Panc1 (cell line): Measurements from ENCODE around the gene OTUD1. TPM values are rescaled to one million over a fixed set of nuclear protein-coding genes. Genes with fewer than 3 reads are reported as not detected.

Experiments
- ATAC-seq: fragments of 200-7000 bp; cut with Tn5 transposase; 2 replicates; pipeline ENCODE4 v1.9.1; 2020; ENCODE audit warnings: mild to moderate bottlenecking, moderate library complexity
- BruUV-seq: library from RNA; stranded (reverse); fragments of 400-500 nt; replicated peaks from 2 replicates; lab custom pipeline; 2021; lab: Mats Ljungman, UMichigan
- CTCF ChIA-PET: fragments of 300-600 bp; sonication (Branson Sonifier 250); formaldehyde crosslinking; loops from one replicate; lab custom pipeline; 2022; ENCODE audit warnings: antibody characterized with exemption; lab: Charles Lee
- POLR2A ChIA-PET: fragments of 300-600 bp; sonication (Branson Sonifier 250); formaldehyde crosslinking; loops from one replicate; lab custom pipeline; 2022; ENCODE audit warnings: antibody characterized with exemption; lab: Charles Lee
- DNase-seq: peaks from one replicate; pipeline ENCODE4 v3.0.0-alpha.2; 2010; ENCODE audit warnings: low read depth, low spot score
- H3K27ac ChIP-seq: 2 replicates; pipeline ENCODE4 v1.5.1; 2011; ENCODE audit warnings: mild to moderate bottlenecking, low read length, inconsistent platforms
- H3K27me3 ChIP-seq: fragments of 200-500 bp; sonication (Bioruptor generic); 2 replicates; pipeline ENCODE4 v1.6.0; 2014; ENCODE audit warnings: low read length, inconsistent platforms; ENCODE audit not compliant: control insufficient read depth, insufficient read depth
- H3K36me3 ChIP-seq: fragments of 200-500 bp; sonication (Bioruptor generic); 2 replicates; pipeline ENCODE4 v1.5.1; 2014; ENCODE audit warnings: inconsistent platforms, mild to moderate bottlenecking, low read length, moderate library complexity; ENCODE audit not compliant: control insufficient read depth, insufficient read depth
- H3K4me1 ChIP-seq: 2 replicates; pipeline ENCODE4 v1.5.1; 2011; ENCODE audit warnings: inconsistent platforms, mild to moderate bottlenecking, low read length, moderate library complexity; ENCODE audit not compliant: control insufficient read depth, insufficient read depth
- H3K4me3 ChIP-seq, 2 experiments: 2 replicates each; pipeline ENCODE4 v1.5.1; 2011 to 2012; ENCODE audit warnings: low read depth in 2 of 2, low read length in 2 of 2, mild to moderate bottlenecking in 2 of 2, inconsistent platforms in 1 of 2, moderate library complexity in 1 of 2
- H3K9me3 ChIP-seq: fragments of 200-500 bp; sonication (Bioruptor generic); 2 replicates; pipeline ENCODE4 v1.5.1; 2014; ENCODE audit warnings: low read depth, mild to moderate bottlenecking, inconsistent platforms, low read length, moderate library complexity; ENCODE audit not compliant: control insufficient read depth, insufficient read depth
- POLR2AphosphoS5 ChIP-seq: IDR thresholded peaks from 2 replicates; pipeline ENCODE4 v1.6.1; 2012; ENCODE audit warnings: mild to moderate bottlenecking, low read depth, low read length, moderate library complexity
- SIN3A ChIP-seq: IDR thresholded peaks from 2 replicates; pipeline ENCODE4 v1.6.1; 2012; ENCODE audit warnings: low read depth, mild to moderate bottlenecking, low read length, moderate library complexity, borderline replicate concordance; ENCODE audit not compliant: insufficient read depth
- TCF7L2 ChIP-seq: IDR thresholded peaks from 2 replicates; pipeline ENCODE4 v1.6.1; 2011; ENCODE audit warnings: mild to moderate bottlenecking, low read depth, low read length, inconsistent platforms
- in situ Hi-C: cut with HindIII; loops from 2 replicates; pipeline ENCODE4 v1.10.0; 2016; ENCODE audit warnings: low sequenced_read_pairs, low pct_unique_long_range_greater_than_20kb
- intact Hi-C: fragments of 100-400 bp; cut with micrococcal nuclease; formaldehyde crosslinking; loops from one replicate; pipeline ENCODE4 v1.10.0; 2022; ENCODE audit not compliant: unreplicated experiment
- total RNA-seq: library from RNA; stranded (reverse); gene quantifications from one replicate; pipeline ENCODE4 v1.2.1, GENCODE V29; 2021; ENCODE audit not compliant: unreplicated experiment
- TF ChIP-seq, protein P1 (sequence below), 2 experiments: IDR thresholded peaks; 2 replicates each; pipeline ENCODE4 v1.6.1; 2011 to 2012; ENCODE audit warnings: low read depth in 2 of 2, control low read depth in 1 of 2, low read length in 1 of 2, mild to moderate bottlenecking in 1 of 2, moderate library complexity in 1 of 2; ENCODE audit not compliant: insufficient read depth in 1 of 2
- TF ChIP-seq, protein P2 (sequence below): fragments of 450-650 bp; IDR thresholded peaks from 2 replicates; pipeline ENCODE4 v1.5.1; 2017; ENCODE audit warnings: mild to moderate bottlenecking

Gene OTUD1
- total RNA-seq, 1 experiment from 2014 or later: 2.8 TPM

DNA sequence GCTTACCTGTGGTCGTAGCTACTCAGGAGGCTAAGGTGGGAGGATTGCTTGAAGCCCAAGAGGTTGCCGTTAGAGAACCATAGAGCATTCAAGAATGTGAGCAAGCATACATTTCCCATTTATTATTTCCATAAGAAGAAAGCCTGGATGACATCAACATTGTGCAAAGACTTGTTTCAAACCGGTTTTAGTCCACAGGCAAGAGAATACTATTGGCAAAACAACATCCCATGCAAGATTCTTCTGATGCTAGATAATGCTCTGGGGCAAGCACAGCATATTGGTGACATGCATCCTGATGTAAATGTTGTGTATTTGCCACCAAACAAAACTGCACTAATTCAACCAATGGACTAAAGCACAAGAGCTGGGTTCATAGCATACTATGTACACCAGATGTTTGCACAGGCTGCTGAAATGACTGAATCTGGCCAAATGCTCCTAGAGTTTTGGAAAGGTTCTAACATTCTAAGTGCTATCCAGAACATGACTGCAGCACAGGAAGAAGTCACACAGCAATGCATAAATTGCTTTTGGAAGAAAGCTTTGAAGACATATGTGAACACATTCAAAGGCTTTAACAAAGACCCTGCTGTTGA lies 42.6 kb downstream of the OTUD1 start:
- in situ Hi-C loops (no loop called here), intact Hi-C loops (no loop called here)
- no peak overlapping the region for H3K4me3 ChIP-seq
- TF ChIP-seq, protein P1, sequence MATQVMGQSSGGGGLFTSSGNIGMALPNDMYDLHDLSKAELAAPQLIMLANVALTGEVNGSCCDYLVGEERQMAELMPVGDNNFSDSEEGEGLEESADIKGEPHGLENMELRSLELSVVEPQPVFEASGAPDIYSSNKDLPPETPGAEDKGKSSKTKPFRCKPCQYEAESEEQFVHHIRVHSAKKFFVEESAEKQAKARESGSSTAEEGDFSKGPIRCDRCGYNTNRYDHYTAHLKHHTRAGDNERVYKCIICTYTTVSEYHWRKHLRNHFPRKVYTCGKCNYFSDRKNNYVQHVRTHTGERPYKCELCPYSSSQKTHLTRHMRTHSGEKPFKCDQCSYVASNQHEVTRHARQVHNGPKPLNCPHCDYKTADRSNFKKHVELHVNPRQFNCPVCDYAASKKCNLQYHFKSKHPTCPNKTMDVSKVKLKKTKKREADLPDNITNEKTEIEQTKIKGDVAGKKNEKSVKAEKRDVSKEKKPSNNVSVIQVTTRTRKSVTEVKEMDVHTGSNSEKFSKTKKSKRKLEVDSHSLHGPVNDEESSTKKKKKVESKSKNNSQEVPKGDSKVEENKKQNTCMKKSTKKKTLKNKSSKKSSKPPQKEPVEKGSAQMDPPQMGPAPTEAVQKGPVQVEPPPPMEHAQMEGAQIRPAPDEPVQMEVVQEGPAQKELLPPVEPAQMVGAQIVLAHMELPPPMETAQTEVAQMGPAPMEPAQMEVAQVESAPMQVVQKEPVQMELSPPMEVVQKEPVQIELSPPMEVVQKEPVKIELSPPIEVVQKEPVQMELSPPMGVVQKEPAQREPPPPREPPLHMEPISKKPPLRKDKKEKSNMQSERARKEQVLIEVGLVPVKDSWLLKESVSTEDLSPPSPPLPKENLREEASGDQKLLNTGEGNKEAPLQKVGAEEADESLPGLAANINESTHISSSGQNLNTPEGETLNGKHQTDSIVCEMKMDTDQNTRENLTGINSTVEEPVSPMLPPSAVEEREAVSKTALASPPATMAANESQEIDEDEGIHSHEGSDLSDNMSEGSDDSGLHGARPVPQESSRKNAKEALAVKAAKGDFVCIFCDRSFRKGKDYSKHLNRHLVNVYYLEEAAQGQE (IDR thresholded peaks at IDR 0.05; ENCODE audit: insufficient read depth in 1 of 2, low read depth in 2 of 2, low read length in 1 of 2): no peak
- TF ChIP-seq, protein P2, sequence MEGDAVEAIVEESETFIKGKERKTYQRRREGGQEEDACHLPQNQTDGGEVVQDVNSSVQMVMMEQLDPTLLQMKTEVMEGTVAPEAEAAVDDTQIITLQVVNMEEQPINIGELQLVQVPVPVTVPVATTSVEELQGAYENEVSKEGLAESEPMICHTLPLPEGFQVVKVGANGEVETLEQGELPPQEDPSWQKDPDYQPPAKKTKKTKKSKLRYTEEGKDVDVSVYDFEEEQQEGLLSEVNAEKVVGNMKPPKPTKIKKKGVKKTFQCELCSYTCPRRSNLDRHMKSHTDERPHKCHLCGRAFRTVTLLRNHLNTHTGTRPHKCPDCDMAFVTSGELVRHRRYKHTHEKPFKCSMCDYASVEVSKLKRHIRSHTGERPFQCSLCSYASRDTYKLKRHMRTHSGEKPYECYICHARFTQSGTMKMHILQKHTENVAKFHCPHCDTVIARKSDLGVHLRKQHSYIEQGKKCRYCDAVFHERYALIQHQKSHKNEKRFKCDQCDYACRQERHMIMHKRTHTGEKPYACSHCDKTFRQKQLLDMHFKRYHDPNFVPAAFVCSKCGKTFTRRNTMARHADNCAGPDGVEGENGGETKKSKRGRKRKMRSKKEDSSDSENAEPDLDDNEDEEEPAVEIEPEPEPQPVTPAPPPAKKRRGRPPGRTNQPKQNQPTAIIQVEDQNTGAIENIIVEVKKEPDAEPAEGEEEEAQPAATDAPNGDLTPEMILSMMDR: no peak
- no peak for TF ChIP-seq SIN3A
- TF ChIP-seq TCF7L2: no peak
- TF ChIP-seq POLR2AphosphoS5: no peak
- ATAC-seq (no peak), DNase-seq (no peak)
- H3K27me3 ChIP-seq: no peaks in the 10 kb centered on the region
- H3K9me3 ChIP-seq: no peaks in the 10 kb centered on the region
- BruUV-seq: no TSS peak
- CTCF ChIA-PET: no interaction called here
- POLR2A ChIA-PET: no interaction called here
- H3K27ac ChIP-seq: no peak overlapping the region
- H3K36me3 ChIP-seq: no peaks in the 10 kb centered on the region
- H3K4me1 ChIP-seq: no peaks in the 10 kb centered on the region

DNA sequence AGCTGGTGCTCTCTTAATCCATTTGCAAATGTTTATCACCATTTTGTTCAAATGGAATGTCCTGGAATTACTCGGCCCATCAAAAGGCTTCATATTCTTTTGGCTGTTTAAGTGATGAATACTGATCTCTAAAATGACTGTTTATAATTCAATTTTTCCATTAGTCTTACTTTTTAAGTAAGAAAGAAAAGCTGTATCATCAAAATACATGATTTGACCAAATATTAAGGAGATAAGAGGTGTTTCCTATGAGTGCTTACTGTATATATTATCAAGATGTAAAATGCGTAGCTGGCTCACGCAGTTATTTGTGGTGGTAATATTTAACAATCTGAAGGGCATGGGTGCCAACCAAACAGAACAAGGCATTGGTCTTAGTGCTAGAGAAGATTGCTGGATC lies 51.2 kb downstream of the OTUD1 start:
- in situ Hi-C loops: no loop called here
- TF ChIP-seq, protein P2: no peak
- TF ChIP-seq, protein P1 (IDR thresholded peaks at IDR 0.05; ENCODE audit: insufficient read depth in 1 of 2, low read depth in 2 of 2, low read length in 1 of 2): no peak
- TF ChIP-seq TCF7L2: no peak
- no peak for TF ChIP-seq SIN3A
- TF ChIP-seq POLR2AphosphoS5: no peak
- Histone ChIP-seq H3K36me3 (no peaks in the 10 kb centered on the region), H3K4me3 (no peak overlapping the region), H3K27me3 (0 out of 2 replicates have a peak, but pooled peaks cover 2% of the 10 kb centered on the region), H3K27ac (no peak overlapping the region), H3K4me1 (no peaks in the 10 kb centered on the region), H3K9me3 (no peaks in the 10 kb centered on the region)
- intact Hi-C loops: no loop called here
- ATAC-seq (no peak), DNase-seq (no peak)
- CTCF ChIA-PET: no interaction called here
- POLR2A ChIA-PET: no interaction called here
- BruUV-seq: no TSS peak
